SHP77 treated with DMSO at 0.1 percent for 48 hours (cell line): ENCODE measurements around the gene DPP6.

ENCODE experiments used
- DNase-seq: peaks from one replicate; lab custom pipeline; 2025; lab: John Stamatoyannopoulos, UW

DPP6 gene

GRCh38 chr7:154451480-154452457, 399.6 kb downstream of the DPP6 start:
- DNase-seq: no peak

- no peak for DNase-seq
These were observed 411.6 kb downstream of the DPP6 start for GRCh38 chr7:154463794-154464193.

DNA sequence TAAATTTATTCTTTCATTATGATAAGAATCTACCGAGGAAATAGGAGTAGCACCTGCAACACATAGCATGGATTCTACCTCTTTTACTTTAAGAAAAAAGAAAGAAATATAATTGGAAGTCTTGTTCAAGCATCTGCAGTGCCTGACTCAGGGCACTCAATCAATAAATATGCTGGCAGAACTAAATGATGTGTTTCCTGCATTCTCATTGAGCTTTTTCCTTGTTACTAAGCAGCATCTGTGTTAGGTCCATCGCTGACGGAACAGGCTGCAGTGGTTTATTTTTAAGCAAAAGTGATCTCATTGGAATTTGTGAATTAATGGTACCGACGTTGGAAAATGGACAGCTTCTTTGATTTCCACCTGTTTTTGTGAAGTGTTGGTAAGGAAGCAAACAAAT, 417.5 kb downstream of the DPP6 start:
- no peak for DNase-seq

DNA sequence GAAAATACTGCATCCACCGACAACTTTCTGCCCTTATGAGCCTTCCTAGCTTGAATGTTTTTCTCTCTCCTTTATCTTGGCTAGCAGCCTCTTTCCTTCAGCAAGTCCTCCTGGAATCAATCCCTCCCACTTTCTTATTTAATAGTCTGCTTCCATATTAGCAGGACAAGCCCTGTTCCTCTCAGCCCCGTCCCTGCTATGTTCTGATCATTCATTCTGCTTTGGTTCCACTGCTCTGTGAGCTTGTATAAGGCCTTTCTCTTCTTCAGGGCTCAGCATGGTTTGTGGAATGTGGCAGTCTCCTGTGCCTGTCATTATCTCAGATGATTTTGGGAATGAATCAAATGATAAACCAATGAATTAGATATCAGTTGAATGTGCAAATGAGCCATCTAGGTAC, 420.1 kb downstream of the DPP6 start:
- no peak for DNase-seq

GRCh38 chr7:154473360-154473759, 421.2 kb downstream of the DPP6 start:
- DNase-seq: no peak

DNA sequence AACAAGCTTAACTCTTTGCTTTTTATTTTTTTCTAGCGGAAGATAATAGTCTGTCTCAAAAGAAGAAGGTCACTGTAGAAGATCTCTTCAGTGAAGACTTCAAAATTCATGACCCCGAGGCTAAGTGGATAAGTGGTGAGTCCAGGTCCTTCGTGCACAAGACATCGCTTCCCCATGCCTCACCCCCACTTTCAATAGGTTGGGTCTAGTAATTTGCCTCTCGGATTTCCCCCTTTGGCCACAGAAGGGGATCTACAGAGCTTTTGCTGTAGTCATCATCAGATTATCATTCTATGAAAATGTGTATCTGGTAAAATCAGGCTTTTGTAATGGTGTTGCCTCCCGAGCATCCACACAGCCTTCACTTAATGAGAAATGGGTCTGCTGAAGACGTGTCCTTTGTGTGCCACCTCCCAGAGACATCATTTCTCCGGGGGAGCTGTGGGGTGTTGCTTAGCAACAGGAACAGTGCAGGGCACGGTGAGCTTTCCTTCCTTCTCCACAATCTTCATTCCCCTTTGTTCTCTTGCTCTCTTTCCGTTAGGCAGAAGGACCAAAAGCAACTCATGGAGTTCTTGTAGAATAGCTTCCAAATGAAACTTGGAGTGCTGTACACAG, 422.8 kb downstream of the DPP6 start:
- no peak for DNase-seq

DNA sequence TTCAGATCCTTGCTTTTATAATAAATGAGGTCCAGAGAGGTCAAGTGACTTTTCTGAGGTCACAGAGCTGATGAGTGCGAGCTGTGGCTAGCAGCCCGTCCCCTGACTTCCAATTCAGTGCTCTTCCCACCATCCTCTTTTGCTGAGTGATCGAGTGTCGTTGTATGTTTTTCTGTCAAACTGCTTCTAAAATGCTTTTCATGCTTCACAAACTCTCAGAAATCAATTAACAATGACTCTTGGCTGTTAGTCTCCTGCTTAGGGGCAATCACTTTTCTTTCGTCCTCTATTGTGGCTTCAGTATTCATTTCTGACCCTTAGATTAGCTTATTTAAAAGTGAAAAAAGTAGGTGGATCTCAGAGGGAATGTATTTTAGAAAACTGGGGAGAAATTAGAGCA, 423.7 kb downstream of the DPP6 start:
- no peak for DNase-seq

DNA sequence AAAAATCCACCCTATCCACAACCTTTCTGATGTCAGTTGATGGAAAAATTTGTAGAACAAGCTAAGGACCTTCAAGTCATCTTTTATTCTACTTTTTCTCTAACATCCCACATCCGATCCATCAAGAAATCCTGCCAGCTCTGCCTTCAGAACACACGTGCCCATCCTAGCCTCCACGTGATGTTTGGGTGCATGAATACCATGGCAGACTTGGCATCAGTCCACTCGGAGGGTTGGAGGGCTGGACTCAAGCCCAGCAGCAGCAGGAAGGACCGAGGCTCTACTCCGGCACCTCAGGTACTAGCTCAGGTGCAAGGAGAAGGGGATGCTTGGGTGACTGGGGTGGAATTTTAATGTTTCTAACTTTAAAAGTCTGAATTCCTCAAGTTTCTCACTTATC, 428.6 kb downstream of the DPP6 start:
- DNase-seq: no peak

GRCh38 chr7:154482863-154483262, 430.7 kb downstream of the DPP6 start:
- DNase-seq: no peak

DNA sequence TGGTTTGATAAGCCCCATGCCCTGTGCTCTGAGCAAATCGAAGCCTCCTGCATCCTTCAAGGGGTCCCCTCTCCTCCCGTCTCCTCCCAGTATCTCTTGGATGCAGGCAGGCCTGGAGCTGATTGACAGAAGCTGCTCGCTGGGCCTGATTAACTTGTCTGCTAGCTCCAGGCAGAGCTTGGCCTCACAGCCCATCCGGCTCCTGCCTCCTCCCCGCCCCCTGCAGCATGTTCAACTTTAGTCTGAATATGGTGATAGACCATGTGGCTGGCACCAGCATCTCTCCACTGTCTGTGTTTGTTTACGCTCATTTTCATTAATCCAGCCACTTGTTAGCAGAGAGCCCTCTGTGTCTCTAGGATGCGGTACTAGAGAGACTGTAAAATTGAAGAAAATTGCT, 432.2 kb downstream of the DPP6 start:
- DNase-seq: no peak

DNA sequence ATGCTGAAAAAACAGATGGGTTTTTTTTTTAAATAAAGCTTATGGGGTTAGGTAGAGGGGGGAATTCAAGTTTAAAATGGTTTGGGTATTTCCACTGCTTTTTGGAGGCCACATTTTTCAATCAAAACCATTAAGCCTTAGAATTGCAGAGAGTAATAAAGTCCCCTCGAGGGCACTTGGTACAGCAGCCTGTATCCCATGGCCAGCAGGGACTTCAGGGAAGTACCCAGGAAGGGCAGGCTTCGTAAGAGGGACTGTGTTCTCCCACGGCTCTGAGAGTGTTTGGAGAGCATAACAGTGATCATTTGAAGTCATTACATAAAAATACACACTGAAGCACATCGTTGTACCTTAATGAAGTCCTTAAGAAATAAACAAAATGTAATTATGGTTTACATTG, 432.7 kb downstream of the DPP6 start:
- no peak for DNase-seq

GRCh38 chr7:154489897-154490296, 437.7 kb downstream of the DPP6 start:
- no peak for DNase-seq

DNA sequence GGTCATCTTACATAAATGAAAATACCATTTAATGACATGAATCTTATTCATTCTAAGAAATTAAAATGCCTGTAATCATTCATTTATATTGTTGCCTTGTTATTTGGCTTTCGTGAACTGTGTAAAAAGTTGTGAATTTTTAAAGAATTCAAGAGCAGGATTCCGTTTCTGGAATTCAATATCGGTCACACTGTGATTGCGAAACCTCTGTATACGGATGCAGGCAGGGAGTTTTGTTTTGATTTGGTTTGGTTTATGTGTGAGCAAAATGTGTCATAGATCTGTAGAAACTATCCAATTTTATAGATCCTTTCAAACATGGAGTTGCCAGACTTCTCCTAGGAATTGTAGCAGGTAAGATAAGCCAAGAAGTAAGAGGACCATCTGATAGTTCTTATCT, 441.4 kb downstream of the DPP6 start:
- no peak for DNase-seq

DNA sequence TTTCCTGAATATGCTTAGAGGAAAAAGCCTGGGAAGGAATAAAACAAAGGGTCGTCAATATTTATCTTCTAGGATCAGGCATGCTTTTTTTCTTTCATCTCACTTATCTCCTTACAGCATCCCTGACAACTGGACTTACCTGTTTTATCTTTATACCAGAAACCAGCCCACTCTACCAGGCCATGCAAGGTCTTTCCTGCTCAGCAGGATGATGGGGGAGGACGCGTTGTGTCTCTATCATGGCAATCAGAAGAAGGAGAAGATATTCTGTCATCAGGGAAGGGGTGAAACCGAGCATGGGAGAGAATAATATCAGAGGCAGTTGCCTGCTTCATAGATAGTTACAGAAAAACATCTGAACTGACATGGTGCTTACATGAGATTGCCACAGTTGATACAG, 445.6 kb downstream of the DPP6 start:
- no peak for DNase-seq

DNA sequence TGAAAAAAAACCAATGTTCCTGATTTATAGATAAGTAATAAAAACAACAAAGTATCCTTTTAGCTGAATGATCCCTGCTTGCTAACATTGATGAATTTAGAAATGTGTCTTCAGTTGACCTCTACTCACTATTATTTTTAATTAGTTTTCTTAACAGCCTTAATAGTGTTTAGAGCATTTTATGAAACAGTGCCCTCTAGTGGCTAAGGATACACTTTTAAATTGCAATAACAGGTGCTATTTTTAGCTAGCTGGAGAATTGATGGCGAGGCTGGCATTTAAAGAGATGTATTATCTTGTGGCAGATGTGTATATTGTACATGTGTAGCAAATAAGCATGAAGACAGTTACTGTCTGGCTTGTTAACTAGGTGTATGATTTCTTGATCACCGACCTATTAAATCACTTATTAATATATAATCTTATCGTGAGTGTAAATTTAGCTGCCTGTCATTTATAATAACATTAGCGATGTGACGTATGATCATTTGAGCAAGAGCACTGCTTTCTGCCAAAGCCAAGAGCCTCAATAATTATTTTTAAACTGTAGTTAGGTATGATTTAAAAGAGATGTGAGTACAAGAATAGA, 451.9 kb downstream of the DPP6 start:
- peak; percentile 15 for DNase-seq

- DNase-seq: no peak
These were observed 452.7 kb downstream of the DPP6 start for GRCh38 chr7:154504918-154505317.

GRCh38 chr7:154505362-154505761, 453.2 kb downstream of the DPP6 start:
- DNase-seq: no peak

DNA sequence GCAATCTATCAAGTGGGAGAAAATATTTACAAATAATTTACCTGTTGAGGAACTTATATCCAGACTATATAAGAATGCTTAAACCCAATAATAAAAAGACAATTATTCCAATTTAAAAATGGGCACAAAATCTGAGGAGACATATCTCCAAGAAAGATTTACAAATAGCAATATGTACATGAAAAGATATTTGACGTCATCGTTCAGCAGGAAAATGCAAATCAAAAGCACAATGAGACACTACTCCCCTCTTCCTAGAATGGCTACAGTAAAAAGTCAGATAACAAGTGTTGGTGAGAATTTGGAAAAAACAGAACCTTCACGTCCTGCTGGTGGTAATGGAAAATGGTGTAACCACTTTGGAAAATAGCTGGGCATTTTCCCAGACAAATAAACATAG, 457.0 kb downstream of the DPP6 start:
- DNase-seq: no peak

DNA sequence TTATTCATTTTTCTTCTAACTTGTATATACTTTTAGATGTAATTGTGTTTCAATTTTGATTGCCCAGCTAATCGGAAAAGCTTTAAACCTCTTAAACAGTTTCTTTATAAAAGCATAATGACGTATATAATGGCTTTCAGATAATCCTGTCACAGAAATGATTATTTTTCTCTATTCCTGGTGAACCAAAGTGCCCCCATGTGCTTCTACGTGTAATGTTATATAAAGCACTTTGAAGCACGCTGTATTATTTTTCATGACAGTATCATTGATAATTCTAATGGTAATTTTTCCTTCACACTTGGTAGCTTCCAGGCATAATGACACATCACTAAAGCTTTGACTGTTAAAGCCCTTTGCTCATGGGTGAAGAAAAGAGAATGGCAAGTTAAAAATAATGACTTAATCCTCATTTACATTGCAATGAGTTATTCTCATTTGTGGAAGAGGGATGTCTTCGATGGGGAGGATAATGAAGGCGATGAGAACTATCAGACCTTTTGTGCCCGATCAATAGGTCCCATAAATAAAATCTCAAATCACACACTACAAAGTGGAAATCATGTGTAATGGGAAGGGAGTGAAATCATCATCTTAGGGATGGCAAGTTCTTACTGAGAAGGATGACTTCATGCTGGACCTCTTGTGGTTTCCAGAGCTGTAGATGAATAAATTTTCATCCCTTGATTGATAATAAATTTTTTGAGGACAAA, 460.1 kb downstream of the DPP6 start:
- no peak for DNase-seq

DNA sequence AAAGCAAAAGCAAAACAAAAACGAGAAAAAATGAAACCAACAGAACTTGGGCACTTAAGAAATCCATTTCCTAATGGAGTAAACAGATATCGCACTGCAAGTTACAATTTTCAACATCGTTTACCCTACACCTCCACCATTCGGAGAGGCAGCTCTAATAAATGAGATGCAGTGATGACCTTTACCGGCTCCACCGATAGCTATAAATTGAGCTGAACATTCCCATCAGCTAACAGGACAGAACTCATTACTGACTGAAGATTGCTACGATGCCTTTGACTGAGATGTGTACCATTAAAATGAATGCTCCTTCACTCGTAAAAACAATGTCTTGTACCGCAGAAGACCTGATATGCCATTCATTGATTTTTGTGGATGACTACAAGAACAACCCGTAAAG, 465.6 kb downstream of the DPP6 start:
- no peak for DNase-seq

DNA sequence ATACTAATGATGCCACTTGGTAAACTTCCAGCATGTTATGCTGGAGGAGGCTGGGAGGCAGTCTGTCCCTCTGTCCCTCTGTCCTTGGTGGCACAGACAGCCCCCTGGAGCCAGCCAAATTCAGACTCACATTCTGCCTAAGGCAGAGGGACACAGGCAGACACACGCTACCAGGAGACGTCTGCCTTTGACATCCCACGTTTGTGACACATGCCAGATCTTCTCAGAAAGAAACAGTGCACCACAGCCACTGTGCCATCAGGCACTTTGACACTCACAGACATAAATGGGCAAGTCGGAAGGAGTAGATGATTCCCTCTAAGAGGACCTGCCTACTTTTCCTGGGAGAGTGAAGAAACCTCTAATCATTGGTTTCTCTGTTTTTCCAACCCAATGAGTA, 467.0 kb downstream of the DPP6 start:
- DNase-seq: no peak

DNA sequence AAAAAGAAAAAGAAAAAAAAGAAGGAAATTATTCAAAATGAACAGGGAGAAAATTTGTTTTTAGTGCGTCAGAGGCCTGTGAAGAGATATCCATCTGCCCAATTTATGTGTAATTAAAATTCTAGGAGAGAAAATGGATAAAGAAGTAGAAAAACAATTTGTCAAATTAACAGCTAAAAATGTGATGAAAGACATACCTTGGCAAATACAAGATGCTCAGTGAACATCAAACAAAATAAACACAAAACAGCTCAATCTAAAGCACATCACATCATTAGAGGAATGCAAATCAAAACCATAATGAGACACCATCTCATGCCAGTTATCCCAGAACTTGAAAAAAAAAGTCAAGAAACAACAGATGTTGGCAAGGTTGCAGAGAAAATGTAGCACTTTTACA, 477.9 kb downstream of the DPP6 start:
- no peak for DNase-seq

GRCh38 chr7:154532771-154533170, 480.6 kb downstream of the DPP6 start:
- no peak for DNase-seq
